NCI-H2171 (cell line): ENCODE measurements around the gene AMBRA1.

Experiments
- DNase-seq: peaks from one replicate; lab custom pipeline; 2025; lab: John Stamatoyannopoulos, UW

Gene AMBRA1

DNA sequence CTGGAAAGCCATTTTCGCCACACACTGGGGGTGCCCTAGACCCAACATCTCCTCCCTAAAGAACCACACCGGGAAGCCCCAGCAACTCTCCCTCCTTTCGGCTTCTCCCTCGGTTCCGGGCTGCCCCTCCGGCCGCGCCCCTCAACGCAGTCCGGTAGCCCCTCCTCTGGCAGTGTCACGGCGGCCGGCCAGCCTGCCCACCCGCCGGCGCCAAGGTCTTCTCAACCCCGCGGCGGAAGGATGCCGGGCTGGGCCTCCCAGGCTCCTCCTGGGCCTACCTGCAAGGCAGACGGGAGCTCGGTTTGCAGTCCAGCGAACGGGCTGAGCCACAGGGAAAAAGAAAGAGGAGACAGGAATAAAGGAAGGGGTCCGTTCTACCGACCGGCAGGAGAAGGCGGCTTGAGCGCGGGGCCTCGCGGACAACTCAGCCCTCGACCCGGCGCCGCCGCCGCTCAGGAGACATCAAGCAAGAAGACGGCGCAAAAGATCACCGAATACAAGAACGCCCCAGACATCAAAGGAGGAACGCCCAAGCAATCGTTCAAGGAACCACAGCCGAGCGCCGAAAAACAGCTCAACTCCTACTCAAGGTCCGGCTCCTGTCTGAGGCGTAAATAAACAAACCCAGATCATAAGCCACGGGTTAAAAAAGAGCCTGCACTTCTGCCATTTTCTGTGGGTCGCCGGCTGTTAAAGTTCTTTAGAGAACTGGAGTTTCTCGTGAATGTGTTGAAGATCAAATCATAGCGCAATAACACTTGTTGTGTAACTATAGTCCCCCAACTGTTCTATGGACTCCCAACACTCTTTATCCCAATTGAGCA, at the start of gene AMBRA1:
Gene AMBRA1, minus strand, starts transcription at position 474 of the 824 bp plus-strand sequence. CDS start 45,643 bp downstream, outside the sequence.
- peak; percentile 88 for DNase-seq

GRCh38 chr11:46643531-46643930, 49.7 kb upstream of the AMBRA1 start:
- DNase-seq: no peak

- DNase-seq: no peak
Observed at GRCh38 chr11:46642627-46643335, 49.0 kb upstream of the AMBRA1 start.

GRCh38 chr11:46641639-46642038, 47.8 kb upstream of the AMBRA1 start:
- no peak for DNase-seq

DNA sequence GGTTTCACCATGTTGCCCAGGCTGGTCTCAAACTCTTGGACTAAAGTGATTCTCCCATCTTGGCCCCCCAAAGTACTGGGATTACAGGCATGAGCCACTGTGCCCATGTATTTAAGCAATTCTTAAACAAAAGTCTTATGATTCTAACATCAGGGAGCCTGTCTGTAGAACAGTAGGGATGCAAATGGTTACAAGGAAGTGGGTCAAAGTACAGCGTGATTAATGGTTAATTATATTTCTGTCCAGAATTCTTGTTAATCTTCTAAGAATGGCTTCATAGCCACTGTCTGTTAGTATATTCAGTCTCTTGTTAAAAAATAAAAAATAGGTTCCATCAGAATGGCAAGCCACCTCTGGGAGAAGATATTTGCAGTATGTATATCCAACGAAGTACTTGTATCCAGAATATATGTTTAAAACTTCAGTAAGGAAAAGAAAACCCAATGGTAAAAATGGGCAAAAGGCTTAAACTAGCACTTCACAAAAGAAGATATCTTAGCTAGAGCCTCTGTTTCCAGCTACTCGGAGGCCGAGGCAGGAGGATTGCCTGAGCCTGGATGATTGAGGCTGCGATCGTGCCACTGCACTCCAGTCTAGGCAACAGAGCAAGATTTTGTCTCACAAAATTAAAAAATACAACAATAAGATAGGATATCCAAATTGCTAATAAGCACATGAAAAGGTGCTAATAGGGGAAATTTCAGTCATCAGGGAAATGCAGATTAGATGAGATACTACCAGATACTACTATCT, 46.4 kb upstream of the AMBRA1 start:
- no peak for DNase-seq

DNA sequence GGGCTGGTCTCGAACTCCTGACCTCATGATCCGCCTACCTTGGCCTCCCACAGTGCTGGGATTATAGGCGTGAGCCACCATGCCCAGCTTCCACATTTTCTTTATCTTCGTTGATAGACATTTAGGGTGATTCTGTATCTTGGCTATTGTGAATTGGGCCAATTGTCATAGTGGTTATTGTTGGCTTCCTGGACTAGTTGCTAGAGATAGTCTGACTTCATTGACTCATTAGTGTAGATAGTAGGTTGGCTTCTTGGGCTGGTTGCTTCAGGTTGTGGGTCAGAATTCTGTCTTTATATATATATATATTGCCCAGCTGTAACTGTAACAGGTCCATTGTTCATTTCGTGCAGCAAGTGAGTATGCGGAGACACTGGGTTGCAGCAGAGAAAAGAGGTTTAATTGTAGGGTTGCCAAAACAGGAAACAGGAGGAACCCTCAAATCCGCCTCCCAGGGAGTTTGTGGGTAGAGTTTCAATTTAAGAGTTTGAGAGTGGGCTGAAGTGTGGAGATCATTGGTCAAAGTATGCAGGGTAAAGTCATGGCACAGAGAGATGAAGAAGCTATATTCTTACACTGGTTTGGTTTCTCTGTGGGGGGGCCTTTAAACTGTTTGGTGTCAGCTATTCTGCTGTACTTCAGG, 45.5 kb upstream of the AMBRA1 start:
- DNase-seq: no peak

GRCh38 chr11:46637546-46637945, 43.7 kb upstream of the AMBRA1 start:
- DNase-seq: no peak

GRCh38 chr11:46635557-46636139, 41.8 kb upstream of the AMBRA1 start:
- no peak for DNase-seq

DNA sequence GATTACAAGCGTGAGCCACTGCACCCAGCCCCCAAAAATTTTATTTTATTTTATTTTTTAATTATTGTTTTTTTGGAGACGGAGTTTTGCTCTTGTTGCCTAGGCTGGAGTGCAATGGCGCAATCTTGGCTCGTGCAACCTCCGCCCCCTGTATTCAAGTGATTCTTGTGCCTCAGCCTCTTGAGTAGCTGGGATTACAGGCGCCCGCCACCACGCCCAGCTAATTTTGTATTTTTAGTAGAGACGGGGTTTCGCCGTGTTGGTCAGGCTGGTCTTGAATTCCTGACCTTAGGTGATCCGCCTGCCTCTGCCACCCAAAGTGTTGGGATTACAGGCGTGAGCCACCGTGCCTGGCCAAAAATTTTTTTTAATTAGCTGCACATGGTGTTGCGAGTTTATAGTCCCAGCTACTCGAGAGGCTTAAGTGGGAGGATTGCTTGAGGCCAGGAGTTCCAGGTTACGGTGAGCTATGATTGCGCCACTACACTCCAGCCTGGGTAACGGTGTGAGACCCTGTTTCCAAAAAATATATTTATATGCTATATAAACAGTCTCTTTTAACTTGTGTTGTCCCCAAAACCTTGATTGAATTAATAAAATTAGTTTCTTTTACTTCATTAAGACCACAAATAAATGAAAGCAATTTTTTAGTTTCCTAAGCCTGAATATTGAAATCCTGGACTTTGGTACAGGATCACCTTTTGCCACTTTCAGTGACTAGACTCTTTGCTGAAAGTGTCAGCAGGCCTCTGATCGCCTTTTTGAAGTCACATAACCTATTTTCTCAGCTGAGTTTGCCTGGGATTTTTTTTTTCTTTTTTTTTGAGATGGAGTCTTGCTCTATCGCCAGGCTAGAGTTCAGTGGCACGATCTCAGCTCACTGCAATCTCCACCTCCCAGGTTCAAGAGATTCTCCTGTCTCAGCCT, 39.7 kb upstream of the AMBRA1 start:
- no peak for DNase-seq

- DNase-seq: no peak
Observed at GRCh38 chr11:46632502-46632901, 38.7 kb upstream of the AMBRA1 start.

- DNase-seq: no peak
Observed at GRCh38 chr11:46631676-46632075, 37.9 kb upstream of the AMBRA1 start.

DNA sequence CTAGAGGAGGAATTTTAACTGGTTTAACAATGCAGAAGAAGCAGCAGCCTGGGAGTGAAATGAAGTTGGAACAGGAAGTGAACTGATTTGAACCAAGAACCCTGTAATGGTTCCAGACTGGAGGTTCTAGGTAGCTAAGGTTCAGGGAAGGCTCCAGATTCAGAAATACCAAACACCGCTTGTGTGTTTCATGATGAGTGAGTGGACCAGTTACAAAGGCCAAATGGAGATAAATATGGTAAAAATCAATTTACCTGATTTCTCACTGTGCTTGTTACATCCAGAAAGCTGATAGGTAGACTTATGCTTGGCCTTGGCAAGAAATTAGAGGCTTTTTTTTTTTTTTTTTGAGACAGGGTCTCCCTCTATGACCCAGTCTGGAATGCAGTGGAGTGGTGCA, 36.4 kb upstream of the AMBRA1 start:
- no peak for DNase-seq

DNA sequence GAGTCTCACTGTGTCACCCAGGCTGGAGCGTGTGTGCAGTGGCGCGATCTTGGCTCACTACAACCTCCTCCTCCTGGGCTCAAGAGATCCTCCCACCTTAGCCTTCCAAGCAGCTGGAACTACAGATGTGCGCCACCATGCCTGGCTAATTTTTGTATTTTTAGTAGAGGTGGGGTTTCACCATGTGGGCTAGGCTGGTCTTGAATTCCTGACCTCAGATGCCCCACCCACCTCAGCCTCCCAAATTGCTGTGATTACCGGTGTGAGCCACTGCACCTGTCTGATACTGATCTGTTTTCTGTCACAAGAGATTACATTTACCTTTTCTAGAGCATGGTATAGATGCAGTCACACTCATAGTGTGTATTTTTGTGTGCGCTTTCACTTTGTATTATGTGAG, 35.1 kb upstream of the AMBRA1 start:
- DNase-seq: no peak

GRCh38 chr11:46625406-46625805, 31.6 kb upstream of the AMBRA1 start:
- DNase-seq: no peak

DNA sequence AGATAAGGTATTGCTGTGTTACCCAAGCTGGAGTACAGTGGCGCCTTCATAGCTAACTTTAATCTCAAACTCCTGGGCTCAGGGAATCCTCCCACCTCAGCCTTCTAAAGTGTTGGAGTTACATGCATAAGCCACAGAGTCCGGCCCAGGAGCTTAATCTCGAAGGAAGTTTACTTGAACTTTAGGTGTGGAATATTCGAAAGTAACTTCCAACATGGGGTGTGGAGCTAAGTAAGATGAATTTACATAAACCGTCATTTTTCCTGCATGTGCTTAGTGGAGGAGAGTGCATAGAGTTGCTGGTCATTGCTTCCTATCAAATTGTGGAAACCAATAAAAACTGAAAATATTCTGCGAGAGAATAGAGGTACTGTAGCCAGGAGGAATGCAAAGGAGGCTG, 25.0 kb upstream of the AMBRA1 start:
- no peak for DNase-seq

- no peak for DNase-seq
Observed at GRCh38 chr11:46617972-46618314, 24.1 kb upstream of the AMBRA1 start.

DNA sequence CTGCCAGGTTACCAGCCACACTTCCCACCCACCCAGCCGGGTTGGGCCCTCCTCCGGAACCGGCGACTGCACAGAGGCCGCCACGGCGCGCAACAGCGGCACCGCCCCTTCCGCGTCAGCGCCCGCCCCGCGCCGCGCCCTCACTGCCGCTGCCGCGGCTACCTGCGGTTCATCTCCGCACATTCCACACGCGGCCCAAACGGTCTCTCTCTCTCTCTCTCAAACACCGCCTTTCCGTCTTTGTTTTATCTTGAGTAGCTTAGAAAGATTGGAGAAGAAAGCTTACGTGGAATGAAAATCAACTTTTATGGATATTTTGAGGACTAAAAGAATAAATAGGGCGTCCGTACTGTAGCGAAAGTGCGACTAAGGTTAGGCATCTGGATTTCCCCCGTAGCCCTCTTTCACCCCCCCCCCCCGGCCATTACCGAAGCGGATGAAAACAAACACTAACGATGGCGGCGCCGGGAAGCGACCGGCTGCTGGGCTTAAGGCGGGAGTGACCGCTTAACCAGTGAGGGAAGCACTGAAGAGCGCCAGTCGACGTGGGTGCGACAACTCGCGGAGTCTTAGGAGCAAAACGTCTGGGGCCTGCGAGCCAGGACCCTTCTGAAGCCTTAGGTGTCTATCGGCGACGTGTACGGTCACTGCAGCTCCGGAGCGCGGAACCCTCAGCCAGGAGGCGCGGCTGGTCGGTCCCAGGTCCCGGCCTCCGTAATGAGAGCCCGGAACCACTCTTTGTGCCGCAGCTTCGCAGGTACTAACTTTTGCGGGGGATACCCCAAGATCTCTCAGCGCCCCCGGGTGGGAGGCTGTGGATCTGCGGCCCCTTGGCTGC, 23.5 kb upstream of the AMBRA1 start, which contains the start of the genes ATG13 and HARBI1:
Gene ATG13, plus strand, starts transcription at position 420 of the 838 bp plus-strand sequence. CDS start 26,739 bp downstream, outside the sequence.
Gene HARBI1, minus strand, starts transcription at position 94 of the 838 bp plus-strand sequence. CDS start 990 bp downstream, outside the sequence.
- peak; percentile 83 for DNase-seq

DNA sequence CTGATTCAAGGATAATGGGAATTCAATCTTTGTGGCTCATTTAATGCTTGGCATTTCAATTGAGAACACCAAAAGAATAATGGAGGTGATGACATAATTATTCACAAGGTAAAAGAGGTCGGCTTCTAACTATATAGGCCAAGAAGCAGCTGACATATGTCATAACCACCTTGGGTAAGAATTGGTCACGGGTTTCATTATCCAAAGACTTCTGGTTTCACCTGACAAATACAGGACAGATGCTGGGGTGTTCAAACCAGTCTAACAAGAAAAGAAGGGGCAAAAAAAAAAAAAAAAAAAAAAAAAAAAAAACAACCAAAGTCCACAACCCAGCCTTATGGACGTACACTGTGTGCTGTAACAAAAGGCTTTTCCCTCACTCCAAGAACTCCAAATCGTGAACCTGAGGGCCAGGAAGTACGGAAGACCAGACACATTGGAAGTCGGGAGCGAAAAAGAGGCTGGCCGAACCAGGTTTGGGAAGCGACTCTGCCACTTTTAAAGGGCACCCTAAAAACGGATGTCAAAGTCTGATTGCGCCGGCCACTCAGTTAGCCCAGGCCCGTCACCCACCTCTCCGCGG, 22.8 kb upstream of the AMBRA1 start:
- no peak for DNase-seq

DNA sequence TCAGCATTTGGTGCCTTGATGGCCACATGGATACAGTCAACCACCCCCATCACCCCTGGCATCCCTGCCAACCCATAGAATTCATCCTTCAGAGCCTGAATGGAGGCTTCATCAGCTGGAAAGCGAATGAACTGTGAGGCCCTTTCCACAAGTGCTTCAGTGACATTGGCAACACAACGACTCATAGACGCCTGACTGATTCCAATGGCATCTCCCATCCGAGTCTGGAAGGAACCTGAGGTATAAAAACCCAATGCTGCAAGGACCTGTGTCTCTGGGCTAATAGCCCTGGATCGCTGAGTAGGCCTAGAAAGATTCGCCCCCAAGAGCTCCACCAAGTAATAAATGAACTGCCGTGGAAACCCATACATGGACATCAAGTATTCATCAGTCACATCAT, 21.9 kb upstream of the AMBRA1 start:
- DNase-seq: no peak
